Common myeloid progenitor, CD34-positive (primary cell): ENCODE data around the gene RTN1.

Experiments
- CTCF ChIA-PET: fragments of 350-600 bp; sonication (Branson Sonifier 250); formaldehyde crosslinking; loops from one replicate; lab custom pipeline; 2021; ENCODE audit warnings: antibody characterized with exemption; lab: Charles Lee
- POLR2A ChIA-PET: fragments of 350-600 bp; sonication (Branson Sonifier 250); formaldehyde crosslinking; loops from one replicate; lab custom pipeline; 2021; ENCODE audit warnings: antibody characterized with exemption; lab: Charles Lee
- DNase-seq, 3 donors: peaks; one replicate each; pipeline versions ENCODE4 v3.0.0 to v3.0.0-alpha.2; 2013
- H3K27ac ChIP-seq, 2 experiments: 1 replicate in 1 of 2; 2 replicates in 1 of 2; pipeline ENCODE4 v1.7.0; 2013; ENCODE audit warnings: inconsistent platforms in 2 of 2, low read length in 2 of 2, mild to moderate bottlenecking in 2 of 2, low read depth in 1 of 2, moderate library complexity in 1 of 2; ENCODE audit not compliant: severe bottlenecking in 2 of 2, insufficient read depth in 1 of 2, poor library complexity in 1 of 2
- H3K27me3 ChIP-seq, 5 experiments: replicated peaks in 2 of 5; 1 replicate in 3 of 5; 2 replicates in 2 of 5; pipeline versions ENCODE4 v1.6.1 to v1.7.0; 2013; ENCODE audit warnings: low read length in 4 of 5, mild to moderate bottlenecking in 2 of 5, moderate library complexity in 2 of 5, inconsistent platforms in 1 of 5; ENCODE audit not compliant: insufficient read depth in 5 of 5, control insufficient read depth in 4 of 5
- H3K36me3 ChIP-seq, 4 experiments: 1 replicate in 2 of 4; 2 replicates in 2 of 4; pipeline versions ENCODE4 v1.6.1 to v1.7.0; 2013; ENCODE audit warnings: low read length in 3 of 4, control low read depth in 1 of 4, mild to moderate bottlenecking in 1 of 4; ENCODE audit not compliant: control insufficient read depth in 4 of 4, insufficient read depth in 4 of 4
- H3K4me1 ChIP-seq, 4 experiments: 1 replicate in 3 of 4; 2 replicates in 1 of 4; pipeline versions ENCODE4 v1.6.1 to v1.7.1; 2013; ENCODE audit warnings: low read length in 3 of 4, mild to moderate bottlenecking in 3 of 4, control low read depth in 1 of 4, inconsistent platforms in 1 of 4, moderate library complexity in 1 of 4; ENCODE audit not compliant: control insufficient read depth in 4 of 4, insufficient read depth in 4 of 4; ENCODE audit errors: control extremely low read depth in 1 of 4
- H3K4me3 ChIP-seq, 7 experiments: 1 replicate in 4 of 7; 2 replicates in 3 of 7; pipeline versions ENCODE4 v1.5.1 to v1.7.0; 2013; ENCODE audit warnings: mild to moderate bottlenecking in 7 of 7, low read length in 6 of 7, moderate library complexity in 6 of 7, inconsistent platforms in 2 of 7, low read depth in 2 of 7, control low read depth in 1 of 7; ENCODE audit not compliant: insufficient read depth in 4 of 7, control insufficient read depth in 1 of 7; ENCODE audit errors: extremely low read depth in 1 of 7
- H3K9me3 ChIP-seq, 5 experiments: 1 replicate in 4 of 5; 2 replicates in 1 of 5; pipeline versions ENCODE4 v1.6.1 to v1.7.1; 2013; ENCODE audit warnings: low read length in 4 of 5, mild to moderate bottlenecking in 2 of 5, inconsistent platforms in 1 of 5, low read depth in 1 of 5, moderate library complexity in 1 of 5; ENCODE audit not compliant: control insufficient read depth in 4 of 5, insufficient read depth in 2 of 5; ENCODE audit errors: control extremely low read depth in 1 of 5
- WGBS: methylation state at CpG from one replicate; pipeline ENCODE4 v1.1.5; 2013; ENCODE audit not compliant: insufficient coverage; 5-methylcytosine and 5-hydroxymethylcytosine counted together

The RTN1 gene

DNA sequence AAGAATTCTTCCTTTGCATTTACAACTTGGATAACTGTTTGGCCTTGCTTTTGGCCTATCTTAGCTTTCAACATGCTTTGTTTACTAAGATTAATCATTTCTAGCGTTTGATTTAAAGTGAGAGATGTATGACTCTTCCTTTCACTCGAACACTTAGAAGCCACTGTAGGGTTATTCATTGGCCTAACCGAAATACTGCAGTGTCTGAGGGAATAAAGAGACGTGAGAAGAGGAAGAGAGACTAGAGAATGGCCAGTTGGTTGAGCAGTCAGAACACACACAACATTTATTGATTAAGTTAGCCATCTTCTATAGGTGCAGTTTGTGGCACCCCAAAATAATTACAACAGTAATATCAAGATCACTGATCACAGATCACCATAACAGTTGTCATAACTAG is 231.7 kb downstream of the RTN1 start:
- CTCF ChIA-PET: no interaction called here

DNA sequence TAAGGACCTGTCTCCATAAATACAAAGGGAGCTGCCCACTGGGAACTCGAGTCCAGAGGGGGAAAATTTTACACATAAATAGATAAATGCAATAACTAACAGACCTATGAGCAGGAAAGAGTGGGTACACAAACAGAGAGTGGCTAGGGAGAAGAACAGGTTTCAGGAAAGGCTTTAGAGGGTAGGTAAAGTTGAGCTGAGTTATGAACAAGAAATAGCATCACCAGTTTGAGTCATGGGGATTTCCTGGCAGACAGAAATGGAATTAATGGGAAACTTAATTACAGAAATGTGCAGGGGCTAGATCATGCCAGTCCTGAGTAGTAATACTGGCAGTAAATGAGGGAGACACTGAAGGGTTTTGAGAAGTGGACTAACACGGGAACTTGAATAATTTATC is 236.0 kb downstream of the RTN1 start:
- H3K27me3 ChIP-seq: peaks cover 6 to 19% (median 18%) of the 10 kb centered on the region in 5 experiments

More for the DNA sequence above, 231.7 kb downstream of the RTN1 start:
- Histone ChIP-seq H3K4me1 (no peaks in the 10 kb centered on the region), H3K4me3 (no peak overlapping the region), H3K36me3 (no peaks in the 10 kb centered on the region), H3K9me3 (peaks cover 0 to 11% (median 0%) of the 10 kb centered on the region in 5 experiments), H3K27me3 (no peaks in the 10 kb centered on the region), H3K27ac (no peak overlapping the region)
- DNase-seq: no peak
- 90% methylated on average over 2 of the region's 4 CpGs for WGBS
- POLR2A ChIA-PET: no interaction called here

GRCh38 chr14:59633486-59633885 is 237.1 kb downstream of the RTN1 start:
- peak; percentile 31 to 78 (median 59) for DNase-seq
- WGBS: 0% methylated on average over 1 of the region's 3 CpGs
- POLR2A ChIA-PET: no interaction called here

More for the DNA sequence above, 236.0 kb downstream of the RTN1 start:
- DNase-seq: no peak
- Histone ChIP-seq H3K27ac (no peak overlapping the region), H3K4me1 (peaks cover 0 to 12% (median 10%) of the 10 kb centered on the region in 4 experiments), H3K36me3 (no peaks in the 10 kb centered on the region), H3K9me3 (no peaks in the 10 kb centered on the region), H3K4me3 (no peak overlapping the region)
- WGBS: 100% methylated on average over 1 of the region's 2 CpGs
- POLR2A ChIA-PET: no interaction called here
- CTCF ChIA-PET: no interaction called here

DNA sequence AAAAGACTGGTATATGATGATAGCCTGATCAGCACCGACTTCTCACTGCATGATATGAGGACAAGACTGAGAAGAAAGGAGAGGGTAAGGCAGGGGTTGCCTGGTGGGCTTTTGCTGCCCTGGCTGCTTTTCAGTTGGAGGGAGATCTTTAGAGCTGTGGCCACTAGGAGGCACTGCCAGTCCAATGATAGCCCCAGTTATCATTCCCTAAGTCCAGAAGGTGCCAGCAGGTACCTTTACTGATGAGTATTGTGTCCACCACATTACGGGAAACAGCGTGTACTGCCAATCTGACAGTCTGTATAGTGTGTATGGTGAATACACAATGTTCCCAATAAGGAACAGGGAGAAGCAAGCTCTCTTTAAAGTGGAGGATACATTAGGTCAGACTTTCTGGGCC is 238.2 kb downstream of the RTN1 start:
- Histone ChIP-seq H3K4me1 (peaks cover 0 to 12% (median 10%) of the 10 kb centered on the region in 4 experiments), H3K27ac (no peak overlapping the region), H3K9me3 (no peaks in the 10 kb centered on the region), H3K36me3 (no peaks in the 10 kb centered on the region), H3K4me3 (no peak overlapping the region), H3K27me3 (peaks cover 10 to 30% (median 23%) of the 10 kb centered on the region in 5 experiments)
- peak; percentile 31 to 59 (median 52) for DNase-seq
- CTCF ChIA-PET: interaction anchor here (0.7 to 2.5 kb wide), 15 partner anchors 9 to 553 kb away, joined by 3 to 39 read pairs (median 3); partner anchors contain the start of gene RTN1
- WGBS: 85% methylated on average over 3 of the region's 3 CpGs
- POLR2A ChIA-PET: no interaction called here

More at GRCh38 chr14:59633486-59633885, 237.1 kb downstream of the RTN1 start:
- CTCF ChIA-PET: interaction anchor here (0.9 to 2.5 kb wide), 10 partner anchors 10 to 552 kb away, joined by 3 to 39 read pairs (median 5); no protein-coding TSS in a partner anchor
- H3K4me3 ChIP-seq: no peak overlapping the region
- no peaks in the 10 kb centered on the region for H3K9me3 ChIP-seq
- peaks cover 0 to 12% (median 10%) of the 10 kb centered on the region in 4 experiments for H3K4me1 ChIP-seq
- H3K27me3 ChIP-seq: peaks cover 10 to 29% (median 23%) of the 10 kb centered on the region in 5 experiments
- no peaks in the 10 kb centered on the region for H3K36me3 ChIP-seq
- no peak overlapping the region for H3K27ac ChIP-seq

DNA sequence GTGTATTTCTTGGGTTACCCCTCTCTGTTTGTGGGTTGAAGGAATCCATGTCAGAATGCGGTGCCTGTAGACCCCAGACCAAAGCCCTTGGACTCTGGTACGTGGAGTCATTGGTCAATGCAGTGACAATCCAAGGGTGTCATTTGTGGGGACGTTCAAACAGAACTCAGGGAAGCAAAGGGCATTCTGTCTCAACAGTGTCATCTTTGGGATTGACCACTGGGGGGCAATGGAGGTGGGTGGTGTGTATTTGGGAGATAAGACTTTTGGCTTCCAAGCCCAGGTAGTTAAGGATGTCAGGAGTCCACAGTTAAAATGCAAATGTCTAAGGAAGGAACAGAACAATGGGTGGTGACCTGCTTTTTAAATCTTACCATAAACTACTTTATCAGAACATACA is 239.3 kb downstream of the RTN1 start:
- peak; percentile 12 to 28 (median 22) for DNase-seq
- CTCF ChIA-PET: interaction anchor here (2.4 to 2.5 kb wide), 2 partner anchors 8 to 268 kb away, joined by 12 to 39 read pairs; no protein-coding TSS in a partner anchor
- POLR2A ChIA-PET: no interaction called here
- peaks cover 10 to 31% (median 23%) of the 10 kb centered on the region in 5 experiments for H3K27me3 ChIP-seq
- H3K4me3 ChIP-seq: peak overlapping the region in 2 of 7 experiments; percentile 60 to 73
- no CpG with 5 or more reads among the region's 3 CpGs for WGBS
- no peak overlapping the region for H3K27ac ChIP-seq
- H3K9me3 ChIP-seq: no peaks in the 10 kb centered on the region
- H3K36me3 ChIP-seq: no peaks in the 10 kb centered on the region
- H3K4me1 ChIP-seq: peaks cover 0 to 12% (median 10%) of the 10 kb centered on the region in 4 experiments

DNA sequence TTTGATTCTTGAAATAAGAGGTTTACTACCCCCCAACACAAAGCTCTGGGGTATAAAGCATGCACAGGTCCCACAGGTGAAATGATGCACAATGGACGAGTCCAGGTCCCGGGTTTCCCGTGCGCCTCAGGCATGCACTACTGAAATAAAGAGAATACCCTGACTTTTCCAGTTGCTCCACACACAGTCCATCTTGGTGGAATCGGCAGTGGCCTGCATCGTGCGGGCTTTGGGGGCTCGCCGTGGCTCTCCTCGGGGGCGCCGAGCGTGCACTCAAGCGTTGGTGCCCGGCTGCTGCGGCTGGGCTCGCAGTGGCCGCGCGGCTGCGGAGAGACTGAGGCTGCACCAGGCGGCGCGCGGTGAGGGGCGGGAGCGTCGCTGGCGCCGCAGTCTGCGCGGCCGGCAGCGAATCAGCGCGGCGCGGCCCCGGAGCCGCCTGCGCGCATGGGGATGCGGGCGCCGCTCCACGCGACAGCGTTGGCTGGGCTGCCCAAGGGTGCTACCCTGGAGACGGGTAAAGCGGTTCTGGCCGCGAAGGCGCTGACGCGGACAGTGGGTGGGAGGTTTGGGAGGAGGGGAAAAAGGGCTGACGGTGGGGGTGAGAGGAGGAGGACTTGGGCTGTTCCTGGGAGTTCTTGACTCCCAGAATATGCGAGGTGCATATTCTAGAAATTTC is 240.2 kb downstream of the RTN1 start:
- under 1% methylated on average over 29 of the region's 57 CpGs for WGBS
- POLR2A ChIA-PET: no interaction called here
- Histone ChIP-seq H3K4me3 (peak overlapping the region; percentile 31 to 73 (median 45)), H3K36me3 (no peaks in the 10 kb centered on the region), H3K4me1 (peaks cover 0 to 12% (median 10%) of the 10 kb centered on the region in 4 experiments), H3K27ac (no peak overlapping the region), H3K27me3 (peaks cover 10 to 31% (median 23%) of the 10 kb centered on the region in 5 experiments), H3K9me3 (no peaks in the 10 kb centered on the region)
- peak; percentile 14 to 54 (median 36) for DNase-seq
- CTCF ChIA-PET: interaction anchor here (1.4 kb wide), 1 partner anchor 268 kb away, joined by 4 read pairs; no protein-coding TSS in a partner anchor
